WTC11 (cell line): ENCODE measurements around the gene PRM3. TPM values are rescaled to one million over a fixed set of nuclear protein-coding genes. Genes with fewer than 3 reads are reported as not detected.

ENCODE experiments used
- ATAC-seq: fragments of 200-7000 bp; cut with Tn5 transposase; 2 replicates; pipeline ENCODE4 v1.10.0; 2021; ENCODE audit warnings: mild to moderate bottlenecking, moderate library complexity
- CTCF ChIA-PET: fragments of 300-600 bp; sonication (Branson Sonifier 250); formaldehyde crosslinking; loops from one replicate; lab custom pipeline; 2021; ENCODE audit warnings: antibody characterized with exemption; lab: Charles Lee
- POLR2A ChIA-PET: fragments of 350-600 bp; sonication (Branson Sonifier 250); formaldehyde crosslinking; loops from one replicate; lab custom pipeline; 2021; ENCODE audit warnings: antibody characterized with exemption; lab: Charles Lee
- DNase-seq: peaks from one replicate; pipeline ENCODE4 v3.0.0; 2021; ENCODE audit warnings: low spot score
- H3K27ac Mint-ChIP-seq: 2 replicates; pipeline ENCODE4 v1.8.0; 2021; ENCODE audit warnings: mixed read lengths
- H3K27me3 Mint-ChIP-seq: 2 replicates; pipeline ENCODE4 v1.8.0; 2021; ENCODE audit warnings: low read depth, mild to moderate bottlenecking, moderate library complexity, mixed read lengths
- H3K36me3 Mint-ChIP-seq: 2 replicates; pipeline ENCODE4 v1.8.0; 2021; ENCODE audit warnings: mixed read lengths
- H3K4me1 Mint-ChIP-seq: 2 replicates; pipeline ENCODE4 v1.8.0; 2022; ENCODE audit warnings: mixed read lengths
- H3K4me3 Mint-ChIP-seq: 2 replicates; pipeline ENCODE4 v1.8.0; 2021; ENCODE audit warnings: mild to moderate bottlenecking, moderate library complexity, mixed read lengths
- H3K9me3 Mint-ChIP-seq: 2 replicates; pipeline ENCODE4 v1.8.0; 2021; ENCODE audit warnings: mixed read lengths
- E2F5 ChIP-seq: sonication (generic); formaldehyde crosslinking; IDR thresholded peaks from 2 replicates; pipeline ENCODE4 v1.8.1; 2022; ENCODE audit warnings: mild to moderate bottlenecking, moderate library complexity, missing genetic modification reagents
- FOXK1 ChIP-seq: sonication (generic); formaldehyde crosslinking; IDR thresholded peaks from 2 replicates; pipeline ENCODE4 v1.8.0; 2022; ENCODE audit warnings: mild to moderate bottlenecking, moderate library complexity, missing genetic modification reagents
- GABPB1 ChIP-seq: sonication (generic); formaldehyde crosslinking; IDR thresholded peaks from 2 replicates; pipeline ENCODE4 v1.8.1; 2023; ENCODE audit warnings: mild to moderate bottlenecking, missing genetic modification reagents
- GTF2I ChIP-seq: fragments of 250-450 bp; sonication (Bioruptor Pico); conservative IDR thresholded peaks from 2 replicates; pipeline ENCODE4 v1.4.0; 2021; ENCODE audit warnings: mild to moderate bottlenecking
- HMGXB4 ChIP-seq: sonication (generic); formaldehyde crosslinking; IDR thresholded peaks from 2 replicates; pipeline ENCODE4 v1.8.1; 2023; ENCODE audit warnings: mild to moderate bottlenecking, moderate library complexity, missing genetic modification reagents
- IRF1 ChIP-seq: sonication (generic); formaldehyde crosslinking; IDR thresholded peaks from 2 replicates; pipeline ENCODE4 v1.8.0; 2023; ENCODE audit warnings: missing genetic modification reagents
- MXD4 ChIP-seq: fragments of 250-450 bp; sonication (Bioruptor Pico); IDR thresholded peaks from 2 replicates; pipeline ENCODE4 v1.8.0; 2021; ENCODE audit warnings: mild to moderate bottlenecking, moderate library complexity, borderline replicate concordance
- PRRX2 ChIP-seq: fragments of 250-450 bp; sonication (Bioruptor Pico); IDR thresholded peaks from 2 replicates; pipeline ENCODE4 v1.8.0; 2021; ENCODE audit warnings: mild to moderate bottlenecking
- TCF7 ChIP-seq: sonication (generic); formaldehyde crosslinking; IDR thresholded peaks from 2 replicates; pipeline ENCODE4 v1.8.0; 2022; ENCODE audit warnings: mild to moderate bottlenecking, low read depth, missing genetic modification reagents, moderate library complexity
- TEAD1 ChIP-seq: sonication (generic); formaldehyde crosslinking; IDR thresholded peaks from 2 replicates; pipeline ENCODE4 v1.8.0; 2022; ENCODE audit warnings: mild to moderate bottlenecking, missing genetic modification reagents
- ZBTB21 ChIP-seq: sonication (generic); formaldehyde crosslinking; IDR thresholded peaks from 2 replicates; pipeline ENCODE4 v1.8.1; 2023; ENCODE audit warnings: mild to moderate bottlenecking, missing genetic modification reagents, borderline replicate concordance
- ZNF219 ChIP-seq: sonication (generic); formaldehyde crosslinking; IDR thresholded peaks from 2 replicates; pipeline ENCODE4 v1.8.0; 2023; ENCODE audit warnings: missing genetic modification reagents, mild to moderate bottlenecking, borderline replicate concordance
- ZNF423 ChIP-seq: fragments of 250-450 bp; sonication (Bioruptor Pico); IDR thresholded peaks from 2 replicates; pipeline ENCODE4 v2.1.2; 2022; ENCODE audit warnings: mild to moderate bottlenecking, moderate library complexity
- total RNA-seq: library from RNA; stranded (reverse); gene quantifications from 3 replicates; pipeline ENCODE4 v1.2.3, GENCODE V29; 2021
- TF ChIP-seq, protein P1 (sequence below): sonication (generic); formaldehyde crosslinking; IDR thresholded peaks from 2 replicates; pipeline ENCODE4 v1.8.1; 2023; ENCODE audit warnings: mild to moderate bottlenecking, missing genetic modification reagents, moderate library complexity
- TF ChIP-seq, protein P2 (sequence below): fragments of 200-600 bp; IDR thresholded peaks from 2 replicates; pipeline ENCODE4 v1.8.0; 2022; ENCODE audit warnings: antibody characterized with exemption
- TF ChIP-seq, protein P3 (sequence below): fragments of 250-450 bp; sonication (Bioruptor Pico); IDR thresholded peaks from 2 replicates; pipeline ENCODE4 v1.9.0; 2021; ENCODE audit warnings: mild to moderate bottlenecking, borderline replicate concordance
- TF ChIP-seq, protein P4 (sequence below): sonication (generic); formaldehyde crosslinking; IDR thresholded peaks from 2 replicates; pipeline ENCODE4 v1.8.1; 2022; ENCODE audit warnings: low read depth, missing genetic modification reagents, borderline replicate concordance
- TF ChIP-seq, protein P5 (sequence below): fragments of 250-450 bp; sonication (Bioruptor Pico); IDR thresholded peaks from 2 replicates; pipeline ENCODE4 v2.1.2; 2022; ENCODE audit warnings: mild to moderate bottlenecking, moderate library complexity
- TF ChIP-seq, protein P6 (sequence below): fragments of 250-450 bp; sonication (Bioruptor Pico); IDR thresholded peaks from 2 replicates; pipeline ENCODE4 v1.9.0; 2021; ENCODE audit warnings: moderate library complexity, mild to moderate bottlenecking, inconsistent platforms, borderline replicate concordance

Gene PRM3
- total RNA-seq, 1 experiment from 2014 or later = not detected

DNA sequence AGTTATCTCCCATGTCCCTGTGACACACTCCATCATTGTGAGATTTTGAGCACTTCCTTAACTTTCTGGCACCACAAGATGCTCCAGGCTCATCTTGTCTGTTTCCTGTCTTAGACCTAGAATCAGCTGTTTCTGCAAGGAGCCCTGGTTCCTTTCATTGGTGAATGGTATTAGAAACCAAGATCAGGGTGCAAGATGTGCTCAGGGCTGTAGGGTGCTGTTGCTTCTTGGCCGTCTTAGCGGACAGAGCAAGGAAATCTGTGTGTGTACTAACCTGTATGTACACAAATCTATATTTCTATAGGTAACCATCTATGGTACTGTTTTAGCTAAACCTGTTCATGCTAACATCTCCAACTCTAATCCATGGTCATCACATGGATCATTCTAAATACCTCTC is 15.8 kb upstream of the PRM3 start:
- Mint-ChIP-seq H3K4me3 (no peak overlapping the region), H3K27me3 (no peaks in the 10 kb centered on the region; the same call in 1 of the 2 replicates), H3K36me3 (no peaks in the 10 kb centered on the region), H3K4me1 (peaks cover 22% of the 10 kb centered on the region), H3K27ac (no peak overlapping the region), H3K9me3 (no peaks in the 10 kb centered on the region)
- no peak for TF ChIP-seq ZNF219 (CRISPR knock-in tag)
- TF ChIP-seq FOXK1 (CRISPR knock-in tag) = no peak
- no peak for TF ChIP-seq GTF2I (CRISPR knock-in tag)
- TF ChIP-seq ZNF423 = no peak
- TF ChIP-seq MXD4 (CRISPR knock-in tag) = no peak
- TF ChIP-seq IRF1 (CRISPR knock-in tag) = no peak
- TF ChIP-seq, protein P1, sequence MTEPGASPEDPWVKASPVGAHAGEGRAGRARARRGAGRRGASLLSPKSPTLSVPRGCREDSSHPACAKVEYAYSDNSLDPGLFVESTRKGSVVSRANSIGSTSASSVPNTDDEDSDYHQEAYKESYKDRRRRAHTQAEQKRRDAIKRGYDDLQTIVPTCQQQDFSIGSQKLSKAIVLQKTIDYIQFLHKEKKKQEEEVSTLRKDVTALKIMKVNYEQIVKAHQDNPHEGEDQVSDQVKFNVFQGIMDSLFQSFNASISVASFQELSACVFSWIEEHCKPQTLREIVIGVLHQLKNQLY (CRISPR knock-in tag) = no peak
- TF ChIP-seq PRRX2 (CRISPR knock-in tag) = no peak
- TF ChIP-seq ZBTB21 (CRISPR knock-in tag) = no peak
- ATAC-seq (no peak), DNase-seq (no peak)
- POLR2A ChIA-PET = no interaction called here
- CTCF ChIA-PET = interaction anchor here (1.1 kb wide), 1 partner anchor 26 kb away, joined by 3 read pairs; no protein-coding TSS in a partner anchor

GRCh38 chr16:11285842-11286241 is 12.4 kb upstream of the PRM3 start:
- no peak overlapping the region for H3K4me3 Mint-ChIP-seq
- H3K27me3 Mint-ChIP-seq = no peaks in the 10 kb centered on the region
- H3K4me1 Mint-ChIP-seq = peaks cover 17% of the 10 kb centered on the region
- no peak for DNase-seq
- H3K36me3 Mint-ChIP-seq = no peaks in the 10 kb centered on the region
- ChIA-PET POLR2A (interaction anchor here (0.6 kb wide), 1 partner anchor 29 kb away, joined by 3 read pairs; no protein-coding TSS in a partner anchor), CTCF (interaction anchor here (0.6 to 0.8 kb wide), 2 partner anchors 10 to 86 kb away, joined by 3 read pairs; no protein-coding TSS in a partner anchor)
- H3K27ac Mint-ChIP-seq = no peak overlapping the region
- ATAC-seq = no peak
- no peaks in the 10 kb centered on the region for H3K9me3 Mint-ChIP-seq
- no peak for TF ChIP-seq E2F5 (CRISPR knock-in tag)
- TF ChIP-seq, protein P2, sequence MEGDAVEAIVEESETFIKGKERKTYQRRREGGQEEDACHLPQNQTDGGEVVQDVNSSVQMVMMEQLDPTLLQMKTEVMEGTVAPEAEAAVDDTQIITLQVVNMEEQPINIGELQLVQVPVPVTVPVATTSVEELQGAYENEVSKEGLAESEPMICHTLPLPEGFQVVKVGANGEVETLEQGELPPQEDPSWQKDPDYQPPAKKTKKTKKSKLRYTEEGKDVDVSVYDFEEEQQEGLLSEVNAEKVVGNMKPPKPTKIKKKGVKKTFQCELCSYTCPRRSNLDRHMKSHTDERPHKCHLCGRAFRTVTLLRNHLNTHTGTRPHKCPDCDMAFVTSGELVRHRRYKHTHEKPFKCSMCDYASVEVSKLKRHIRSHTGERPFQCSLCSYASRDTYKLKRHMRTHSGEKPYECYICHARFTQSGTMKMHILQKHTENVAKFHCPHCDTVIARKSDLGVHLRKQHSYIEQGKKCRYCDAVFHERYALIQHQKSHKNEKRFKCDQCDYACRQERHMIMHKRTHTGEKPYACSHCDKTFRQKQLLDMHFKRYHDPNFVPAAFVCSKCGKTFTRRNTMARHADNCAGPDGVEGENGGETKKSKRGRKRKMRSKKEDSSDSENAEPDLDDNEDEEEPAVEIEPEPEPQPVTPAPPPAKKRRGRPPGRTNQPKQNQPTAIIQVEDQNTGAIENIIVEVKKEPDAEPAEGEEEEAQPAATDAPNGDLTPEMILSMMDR = no peak
- TF ChIP-seq, protein P3, sequence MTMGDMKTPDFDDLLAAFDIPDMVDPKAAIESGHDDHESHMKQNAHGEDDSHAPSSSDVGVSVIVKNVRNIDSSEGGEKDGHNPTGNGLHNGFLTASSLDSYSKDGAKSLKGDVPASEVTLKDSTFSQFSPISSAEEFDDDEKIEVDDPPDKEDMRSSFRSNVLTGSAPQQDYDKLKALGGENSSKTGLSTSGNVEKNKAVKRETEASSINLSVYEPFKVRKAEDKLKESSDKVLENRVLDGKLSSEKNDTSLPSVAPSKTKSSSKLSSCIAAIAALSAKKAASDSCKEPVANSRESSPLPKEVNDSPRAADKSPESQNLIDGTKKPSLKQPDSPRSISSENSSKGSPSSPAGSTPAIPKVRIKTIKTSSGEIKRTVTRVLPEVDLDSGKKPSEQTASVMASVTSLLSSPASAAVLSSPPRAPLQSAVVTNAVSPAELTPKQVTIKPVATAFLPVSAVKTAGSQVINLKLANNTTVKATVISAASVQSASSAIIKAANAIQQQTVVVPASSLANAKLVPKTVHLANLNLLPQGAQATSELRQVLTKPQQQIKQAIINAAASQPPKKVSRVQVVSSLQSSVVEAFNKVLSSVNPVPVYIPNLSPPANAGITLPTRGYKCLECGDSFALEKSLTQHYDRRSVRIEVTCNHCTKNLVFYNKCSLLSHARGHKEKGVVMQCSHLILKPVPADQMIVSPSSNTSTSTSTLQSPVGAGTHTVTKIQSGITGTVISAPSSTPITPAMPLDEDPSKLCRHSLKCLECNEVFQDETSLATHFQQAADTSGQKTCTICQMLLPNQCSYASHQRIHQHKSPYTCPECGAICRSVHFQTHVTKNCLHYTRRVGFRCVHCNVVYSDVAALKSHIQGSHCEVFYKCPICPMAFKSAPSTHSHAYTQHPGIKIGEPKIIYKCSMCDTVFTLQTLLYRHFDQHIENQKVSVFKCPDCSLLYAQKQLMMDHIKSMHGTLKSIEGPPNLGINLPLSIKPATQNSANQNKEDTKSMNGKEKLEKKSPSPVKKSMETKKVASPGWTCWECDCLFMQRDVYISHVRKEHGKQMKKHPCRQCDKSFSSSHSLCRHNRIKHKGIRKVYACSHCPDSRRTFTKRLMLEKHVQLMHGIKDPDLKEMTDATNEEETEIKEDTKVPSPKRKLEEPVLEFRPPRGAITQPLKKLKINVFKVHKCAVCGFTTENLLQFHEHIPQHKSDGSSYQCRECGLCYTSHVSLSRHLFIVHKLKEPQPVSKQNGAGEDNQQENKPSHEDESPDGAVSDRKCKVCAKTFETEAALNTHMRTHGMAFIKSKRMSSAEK (CRISPR knock-in tag) = no peak
- TF ChIP-seq, protein P4, sequence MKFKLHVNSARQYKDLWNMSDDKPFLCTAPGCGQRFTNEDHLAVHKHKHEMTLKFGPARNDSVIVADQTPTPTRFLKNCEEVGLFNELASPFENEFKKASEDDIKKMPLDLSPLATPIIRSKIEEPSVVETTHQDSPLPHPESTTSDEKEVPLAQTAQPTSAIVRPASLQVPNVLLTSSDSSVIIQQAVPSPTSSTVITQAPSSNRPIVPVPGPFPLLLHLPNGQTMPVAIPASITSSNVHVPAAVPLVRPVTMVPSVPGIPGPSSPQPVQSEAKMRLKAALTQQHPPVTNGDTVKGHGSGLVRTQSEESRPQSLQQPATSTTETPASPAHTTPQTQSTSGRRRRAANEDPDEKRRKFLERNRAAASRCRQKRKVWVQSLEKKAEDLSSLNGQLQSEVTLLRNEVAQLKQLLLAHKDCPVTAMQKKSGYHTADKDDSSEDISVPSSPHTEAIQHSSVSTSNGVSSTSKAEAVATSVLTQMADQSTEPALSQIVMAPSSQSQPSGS (CRISPR knock-in tag) = no peak
- TF ChIP-seq, protein P5, sequence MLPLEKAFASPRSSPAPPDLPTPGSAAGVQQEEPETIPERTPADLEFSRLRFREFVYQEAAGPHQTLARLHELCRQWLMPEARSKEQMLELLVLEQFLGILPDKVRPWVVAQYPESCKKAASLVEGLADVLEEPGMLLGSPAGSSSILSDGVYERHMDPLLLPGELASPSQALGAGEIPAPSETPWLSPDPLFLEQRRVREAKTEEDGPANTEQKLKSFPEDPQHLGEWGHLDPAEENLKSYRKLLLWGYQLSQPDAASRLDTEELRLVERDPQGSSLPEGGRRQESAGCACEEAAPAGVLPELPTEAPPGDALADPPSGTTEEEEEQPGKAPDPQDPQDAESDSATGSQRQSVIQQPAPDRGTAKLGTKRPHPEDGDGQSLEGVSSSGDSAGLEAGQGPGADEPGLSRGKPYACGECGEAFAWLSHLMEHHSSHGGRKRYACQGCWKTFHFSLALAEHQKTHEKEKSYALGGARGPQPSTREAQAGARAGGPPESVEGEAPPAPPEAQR = no peak
- no peak for TF ChIP-seq TEAD1 (CRISPR knock-in tag)
- no peak for TF ChIP-seq HMGXB4
- TF ChIP-seq, protein P6, sequence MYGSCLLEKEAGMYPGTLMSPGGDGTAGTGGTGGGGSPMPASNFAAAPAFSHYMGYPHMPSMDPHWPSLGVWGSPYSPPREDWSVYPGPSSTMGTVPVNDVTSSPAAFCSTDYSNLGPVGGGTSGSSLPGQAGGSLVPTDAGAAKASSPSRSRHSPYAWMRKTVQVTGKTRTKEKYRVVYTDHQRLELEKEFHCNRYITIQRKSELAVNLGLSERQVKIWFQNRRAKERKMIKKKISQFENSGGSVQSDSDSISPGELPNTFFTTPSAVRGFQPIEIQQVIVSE (CRISPR knock-in tag) = no peak
- no peak for TF ChIP-seq GABPB1 (CRISPR knock-in tag)
- TF ChIP-seq, protein P1 (CRISPR knock-in tag) = no peak
- no peak for TF ChIP-seq TCF7 (CRISPR knock-in tag)
